ENCODE data around the gene KRT13. TPM values are rescaled to one million over a fixed set of nuclear protein-coding genes. Genes with fewer than 3 reads are reported as not detected.
"Not testable (repeated sequence)": the region's sequence is repeated elsewhere in the genome, so short reads cannot be mapped to it uniquely, and the experiment has no call there.

Gene KRT13
- total RNA-seq, 1 experiment from 2014 or later: 1.4 TPM

GRCh38 chr17:41544935-41545334 is 39.5 kb upstream of the KRT13 start:
- Histone ChIP-seq H3K9me2 (replicated peaks; ENCODE audit: low read length) (no peaks in the 10 kb centered on the region), H3K27ac (ENCODE audit: low read length) (peak overlapping the region; percentile 18; the same call in 1 of the 2 replicates), H3K4me3 (ENCODE audit: low read length) (no peak overlapping the region), H3K27me3 (ENCODE audit: low read length) (no peaks in the 10 kb centered on the region), H3K9ac (ENCODE audit: low read length) (no peak overlapping the region), H3K9me3 (ENCODE audit: low read length) (no peaks in the 10 kb centered on the region), H2AFZ (ENCODE audit: low read length) (no peak overlapping the region), H4K20me1 (ENCODE audit: low read length) (no peaks in the 10 kb centered on the region), H3K79me2 (ENCODE audit: low read length) (0 out of 2 replicates have a peak, but pooled peaks cover 5% of the 10 kb centered on the region), H3F3A (ENCODE audit: low read length, unreplicated experiment) (no peaks in the 10 kb centered on the region), H3K36me3 (ENCODE audit: low read depth, low read length) (no peaks in the 10 kb centered on the region), H3K4me1 (ENCODE audit: insufficient read depth, low read length) (peaks cover 62% of the 10 kb centered on the region), H3K4me2 (ENCODE audit: low read length) (no peak overlapping the region)
- intact Hi-C loops (cut with micrococcal nuclease): loop anchor here (5.0 to 10.0 kb wide), 2 partner anchors 223 to 740 kb away; no protein-coding TSS in a partner anchor
- no peak for TF ChIP-seq EZH2phosphoT487 (IDR thresholded peaks at IDR 0.05; ENCODE audit: borderline replicate concordance, low read length)
- ChIA-PET POLR2A (ENCODE audit: unreplicated experiment) (no interaction called here), CTCF (no interaction called here)
- ATAC-seq (no peak), DNase-seq (no peak)
- BruUV-seq (replicated peaks): no TSS peak

GRCh38 chr17:41544491-41544892 is 39.1 kb upstream of the KRT13 start:
- no peak overlapping the region for H2AFZ ChIP-seq (ENCODE audit: low read length)
- DNase-seq (no peak), ATAC-seq (no peak)
- TF ChIP-seq EZH2phosphoT487 (IDR thresholded peaks at IDR 0.05; ENCODE audit: borderline replicate concordance, low read length) (no peak), EZH2 (IDR thresholded peaks at IDR 0.05; ENCODE audit: low read length, unreplicated experiment) (no peak), CTCF (conservative IDR thresholded peaks at IDR 0.05; ENCODE audit: low read depth, low read length) (no peak)
- no peaks in the 10 kb centered on the region for H4K20me1 ChIP-seq (ENCODE audit: low read length)
- H3K4me1 ChIP-seq (ENCODE audit: insufficient read depth, low read length): peaks cover 60% of the 10 kb centered on the region
- H3K4me2 ChIP-seq (ENCODE audit: low read length): no peak overlapping the region
- no peaks in the 10 kb centered on the region for H3K27me3 ChIP-seq (ENCODE audit: low read length)
- peak overlapping the region; percentile 18; the same call in 1 of the 2 replicates for H3K27ac ChIP-seq (ENCODE audit: low read length)
- no peaks in the 10 kb centered on the region for H3K36me3 ChIP-seq (ENCODE audit: low read depth, low read length)
- no peak overlapping the region for H3K4me3 ChIP-seq (ENCODE audit: low read length)
- H3F3A ChIP-seq (ENCODE audit: low read length, unreplicated experiment): no peaks in the 10 kb centered on the region
- intact Hi-C loops (cut with micrococcal nuclease): loop anchor here (10.0 kb wide), 1 partner anchor 740 kb away; no protein-coding TSS in a partner anchor
- H3K9ac ChIP-seq (ENCODE audit: low read length): no peak overlapping the region
- POLR2A ChIA-PET (ENCODE audit: unreplicated experiment): no interaction called here
- CTCF ChIA-PET: no interaction called here
- no peaks in the 10 kb centered on the region for H3K9me3 ChIP-seq (ENCODE audit: low read length)
- BruUV-seq (replicated peaks): no TSS peak
- H3K9me2 ChIP-seq (replicated peaks; ENCODE audit: low read length): no peaks in the 10 kb centered on the region
- 0 out of 2 replicates have a peak, but pooled peaks cover 5% of the 10 kb centered on the region for H3K79me2 ChIP-seq (ENCODE audit: low read length)

- POLR2A ChIA-PET (ENCODE audit: unreplicated experiment): interaction anchor here (0.6 kb wide), 1 partner anchor 652 kb away, joined by 5 read pairs; no protein-coding TSS in a partner anchor
- not testable (repeated sequence) for H3K9me3 ChIP-seq (ENCODE audit: low read length); H3K9ac ChIP-seq (ENCODE audit: low read length); H3K4me2 ChIP-seq (ENCODE audit: low read length); H3K9me2 ChIP-seq (replicated peaks; ENCODE audit: low read length); H3K79me2 ChIP-seq (ENCODE audit: low read length); H3K4me3 ChIP-seq (ENCODE audit: low read length); H4K20me1 ChIP-seq (ENCODE audit: low read length); H3F3A ChIP-seq (ENCODE audit: low read length, unreplicated experiment); H3K27me3 ChIP-seq (ENCODE audit: low read length); H3K36me3 ChIP-seq (ENCODE audit: low read depth, low read length); DNase-seq; H3K27ac ChIP-seq (ENCODE audit: low read length); ATAC-seq; BruUV-seq (replicated peaks); H2AFZ ChIP-seq (ENCODE audit: low read length)
- intact Hi-C loops (cut with micrococcal nuclease): loop anchor here (10.0 kb wide), 1 partner anchor 738 kb away; no protein-coding TSS in a partner anchor
- CTCF ChIA-PET: interaction anchor here (0.6 kb wide), 1 partner anchor 22 kb away, joined by 6 read pairs; no protein-coding TSS in a partner anchor
- peaks cover 62% of the 10 kb centered on the region for H3K4me1 ChIP-seq (ENCODE audit: insufficient read depth, low read length)
Observed at GRCh38 chr17:41542786-41543185, 37.4 kb upstream of the KRT13 start.

All from PC-3 (cell line).